ENCODE data around the gene ARHGDIB. TPM values are rescaled to one million over a fixed set of nuclear protein-coding genes. Genes with fewer than 3 reads are reported as not detected.

Gene ARHGDIB
- total and polyA plus RNA-seq, 2 experiments from 2014 or later: 0.89 TPM; not detected in 1

DNA sequence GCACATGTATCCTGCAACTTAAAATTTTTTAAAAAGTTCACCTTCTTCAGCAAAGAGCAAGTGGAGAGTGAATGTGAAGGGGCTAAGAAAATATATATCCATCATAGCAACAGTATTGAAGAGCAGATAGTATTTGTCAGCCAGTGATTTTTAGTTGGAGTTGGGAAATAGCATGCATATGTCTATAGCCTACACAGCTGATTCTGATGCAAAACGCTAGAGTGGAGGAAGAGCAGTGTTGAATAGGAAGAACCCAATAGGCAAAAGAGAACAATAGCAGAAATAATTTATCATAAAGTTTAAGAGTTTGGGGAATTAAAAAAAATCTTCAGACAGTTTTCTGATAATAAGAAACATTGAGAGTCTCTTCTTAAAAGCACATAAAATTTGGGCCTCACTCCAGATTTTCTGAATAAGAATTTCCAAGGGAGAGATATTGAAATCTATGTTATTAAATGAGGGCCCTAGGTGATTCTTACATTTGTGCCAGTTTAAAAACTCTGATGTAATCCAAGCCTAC, 23.4 kb upstream of the ARHGDIB start:
- DNase-seq (ENCODE audit: low spot score) (no peak), ATAC-seq (no peak)
- H2AFZ ChIP-seq: no peak overlapping the region
- no peaks in the 10 kb centered on the region for H3K9me2 ChIP-seq (ENCODE audit: insufficient read depth)
- no peaks in the 10 kb centered on the region for H3K36me3 Mint-ChIP-seq (ENCODE audit: low read depth)
- H3K4me2 ChIP-seq: no peak overlapping the region
- peaks cover 5% of the 10 kb centered on the region; the same call in 1 of the 3 replicates for H3K4me1 Mint-ChIP-seq
- H3K4me3 Mint-ChIP-seq: no peak overlapping the region
- H4K20me1 ChIP-seq (replicated peaks; ENCODE audit: insufficient read depth): no peaks in the 10 kb centered on the region
- H3K27ac Mint-ChIP-seq: no peak overlapping the region
- no peaks in the 10 kb centered on the region for H3F3A ChIP-seq (replicated peaks; ENCODE audit: low read depth)
- H3K4me3 ChIP-seq: no peak overlapping the region
- H3K79me2 ChIP-seq (replicated peaks; ENCODE audit: insufficient read depth): no peaks in the 10 kb centered on the region
- H3K4me1 ChIP-seq (ENCODE audit: insufficient read depth): no peaks in the 10 kb centered on the region
- H3K36me3 ChIP-seq (ENCODE audit: insufficient read depth): no peaks in the 10 kb centered on the region
- no peaks in the 10 kb centered on the region; the same call in 2 of the 3 replicates for H3K9me3 Mint-ChIP-seq
- TF ChIP-seq ZNF462 (CRISPR knock-in tag; IDR thresholded peaks at IDR 0.05) (no peak), EZH2phosphoT487 (IDR thresholded peaks at IDR 0.05; ENCODE audit: unreplicated experiment) (no peak), JUNB (IDR thresholded peaks at IDR 0.05; ENCODE audit: unreplicated experiment) (no peak), STAT1 (IDR thresholded peaks at IDR 0.05; ENCODE audit: unreplicated experiment) (no peak), NANOG (IDR thresholded peaks at IDR 0.05; ENCODE audit: borderline replicate concordance) (no peak), ZNF114 (CRISPR knock-in tag; IDR thresholded peaks at IDR 0.05) (no peak), POLR2AphosphoS5 (IDR thresholded peaks at IDR 0.05; ENCODE audit: low read depth) (no peak), CREB1 (CRISPR knock-in tag; IDR thresholded peaks at IDR 0.05; ENCODE audit: low read depth) (no peak)
- TF ChIP-seq, protein P1, sequence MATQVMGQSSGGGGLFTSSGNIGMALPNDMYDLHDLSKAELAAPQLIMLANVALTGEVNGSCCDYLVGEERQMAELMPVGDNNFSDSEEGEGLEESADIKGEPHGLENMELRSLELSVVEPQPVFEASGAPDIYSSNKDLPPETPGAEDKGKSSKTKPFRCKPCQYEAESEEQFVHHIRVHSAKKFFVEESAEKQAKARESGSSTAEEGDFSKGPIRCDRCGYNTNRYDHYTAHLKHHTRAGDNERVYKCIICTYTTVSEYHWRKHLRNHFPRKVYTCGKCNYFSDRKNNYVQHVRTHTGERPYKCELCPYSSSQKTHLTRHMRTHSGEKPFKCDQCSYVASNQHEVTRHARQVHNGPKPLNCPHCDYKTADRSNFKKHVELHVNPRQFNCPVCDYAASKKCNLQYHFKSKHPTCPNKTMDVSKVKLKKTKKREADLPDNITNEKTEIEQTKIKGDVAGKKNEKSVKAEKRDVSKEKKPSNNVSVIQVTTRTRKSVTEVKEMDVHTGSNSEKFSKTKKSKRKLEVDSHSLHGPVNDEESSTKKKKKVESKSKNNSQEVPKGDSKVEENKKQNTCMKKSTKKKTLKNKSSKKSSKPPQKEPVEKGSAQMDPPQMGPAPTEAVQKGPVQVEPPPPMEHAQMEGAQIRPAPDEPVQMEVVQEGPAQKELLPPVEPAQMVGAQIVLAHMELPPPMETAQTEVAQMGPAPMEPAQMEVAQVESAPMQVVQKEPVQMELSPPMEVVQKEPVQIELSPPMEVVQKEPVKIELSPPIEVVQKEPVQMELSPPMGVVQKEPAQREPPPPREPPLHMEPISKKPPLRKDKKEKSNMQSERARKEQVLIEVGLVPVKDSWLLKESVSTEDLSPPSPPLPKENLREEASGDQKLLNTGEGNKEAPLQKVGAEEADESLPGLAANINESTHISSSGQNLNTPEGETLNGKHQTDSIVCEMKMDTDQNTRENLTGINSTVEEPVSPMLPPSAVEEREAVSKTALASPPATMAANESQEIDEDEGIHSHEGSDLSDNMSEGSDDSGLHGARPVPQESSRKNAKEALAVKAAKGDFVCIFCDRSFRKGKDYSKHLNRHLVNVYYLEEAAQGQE (IDR thresholded peaks at IDR 0.05; ENCODE audit: unreplicated experiment): no peak
- H3K27ac ChIP-seq (ENCODE audit: low read depth): no peak overlapping the region
- no peaks in the 10 kb centered on the region for H3K27me3 ChIP-seq (ENCODE audit: insufficient read depth)
- no peaks in the 10 kb centered on the region for H3K27me3 Mint-ChIP-seq (ENCODE audit: insufficient read depth, low read depth, poor library complexity)
